Raji (cell line): ENCODE data around the gene NLRP14.

ENCODE experiments used
- POLR2A ChIP-seq: IDR thresholded peaks from 2 replicates; pipeline ENCODE4 v1.6.1; 2011; ENCODE audit warnings: low read depth, low read length, control low read depth; ENCODE audit not compliant: insufficient read depth

NLRP14 gene

GRCh38 chr11:7028141-7028540, 7.9 kb downstream of the NLRP14 start:
- no peak for TF ChIP-seq POLR2A

GRCh38 chr11:7030836-7031235, 10.6 kb downstream of the NLRP14 start:
- TF ChIP-seq POLR2A = no peak

- TF ChIP-seq POLR2A = no peak
Observed at GRCh38 chr11:7031471-7031871, 11.2 kb downstream of the NLRP14 start.

- TF ChIP-seq POLR2A = no peak
Observed at GRCh38 chr11:7032692-7033091, 12.4 kb downstream of the NLRP14 start.

GRCh38 chr11:7034019-7034418, 13.7 kb downstream of the NLRP14 start:
- no peak for TF ChIP-seq POLR2A

GRCh38 chr11:7046474-7047175, 26.3 kb downstream of the NLRP14 start:
- no peak for TF ChIP-seq POLR2A

- TF ChIP-seq POLR2A = no peak
Observed at GRCh38 chr11:7050191-7050590, 29.9 kb downstream of the NLRP14 start.

- TF ChIP-seq POLR2A = no peak
Observed at GRCh38 chr11:7056828-7057513, 36.7 kb downstream of the NLRP14 start.

- TF ChIP-seq POLR2A = no peak
Observed at GRCh38 chr11:7057641-7058040, 37.4 kb downstream of the NLRP14 start.

GRCh38 chr11:7060868-7061267, 40.6 kb downstream of the NLRP14 start:
- TF ChIP-seq POLR2A = no peak

GRCh38 chr11:7062534-7062933, 42.3 kb downstream of the NLRP14 start:
- no peak for TF ChIP-seq POLR2A

- no peak for TF ChIP-seq POLR2A
Observed at GRCh38 chr11:7072401-7073028, 52.2 kb downstream of the NLRP14 start.

GRCh38 chr11:7077101-7077500, 56.8 kb downstream of the NLRP14 start:
- TF ChIP-seq POLR2A = no peak

- TF ChIP-seq POLR2A = no peak
Observed at GRCh38 chr11:7079545-7080135, 59.4 kb downstream of the NLRP14 start.

GRCh38 chr11:7080900-7081299, 60.6 kb downstream of the NLRP14 start:
- no peak for TF ChIP-seq POLR2A

GRCh38 chr11:7081441-7081840, 61.2 kb downstream of the NLRP14 start:
- no peak for TF ChIP-seq POLR2A
